Stimulated activated CD8-positive, alpha-beta memory T cell treated with anti-CD3 and anti-CD28 coated beads, Interleukin-4, amount 100 ng/mL, for 24 hours (primary cell): ENCODE measurements around the gene ZNF547.
"Not testable (repeated sequence)": the region's sequence is repeated elsewhere in the genome, so short reads cannot be mapped to it uniquely, and the experiment has no call there.

Experiments
- DNase-seq: peaks from one replicate; pipeline ENCODE4 v3.0.0-alpha.2; 2020; ENCODE audit warnings: low read depth

Gene ZNF547

GRCh38 chr19:57374647-57375046 is 11.3 kb downstream of the ZNF547 start:
- DNase-seq = not testable (repeated sequence)

DNA sequence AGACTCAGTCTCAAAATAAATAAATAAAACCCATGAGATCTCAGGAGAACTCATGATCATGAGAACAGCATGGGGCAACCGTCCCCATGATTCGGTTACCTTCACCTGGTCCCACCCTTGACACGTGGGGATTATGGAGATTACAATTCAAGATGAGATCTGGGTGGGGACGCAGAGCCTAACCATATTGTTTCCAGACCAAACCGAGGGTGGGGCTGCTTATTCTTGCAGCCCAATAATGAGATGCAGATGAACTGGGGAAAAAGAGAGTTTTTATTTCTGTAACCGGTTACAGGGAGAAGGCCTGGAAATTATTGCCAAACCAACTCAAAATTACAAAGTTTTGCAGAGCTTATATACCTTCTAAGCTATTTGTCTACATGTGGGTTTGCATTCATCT is 12.8 kb downstream of the ZNF547 start:
- DNase-seq = no peak

GRCh38 chr19:57377498-57378146 is 14.3 kb downstream of the ZNF547 start:
- no peak for DNase-seq

DNA sequence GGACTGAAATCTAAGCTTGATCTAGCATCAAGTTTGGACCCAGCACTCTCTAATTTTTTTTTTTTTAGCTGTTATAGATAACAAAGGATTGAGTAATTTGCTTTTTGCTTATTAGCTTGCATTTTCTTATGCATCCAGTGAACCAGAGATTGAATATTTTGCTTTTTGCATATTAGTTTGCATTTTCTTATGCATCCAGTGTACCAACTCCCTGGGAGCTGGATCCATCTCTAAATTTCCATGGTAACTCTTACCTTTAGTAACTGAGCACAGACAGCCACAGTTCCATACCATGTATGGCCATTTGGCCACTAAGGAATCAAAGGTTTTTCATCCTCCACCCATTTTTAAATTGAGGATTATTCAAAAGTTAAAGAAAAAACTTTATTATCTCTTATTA is 17.6 kb downstream of the ZNF547 start:
- DNase-seq = no peak

- DNase-seq = no peak
These were observed 19.6 kb downstream of the ZNF547 start for GRCh38 chr19:57382806-57383488.

DNA sequence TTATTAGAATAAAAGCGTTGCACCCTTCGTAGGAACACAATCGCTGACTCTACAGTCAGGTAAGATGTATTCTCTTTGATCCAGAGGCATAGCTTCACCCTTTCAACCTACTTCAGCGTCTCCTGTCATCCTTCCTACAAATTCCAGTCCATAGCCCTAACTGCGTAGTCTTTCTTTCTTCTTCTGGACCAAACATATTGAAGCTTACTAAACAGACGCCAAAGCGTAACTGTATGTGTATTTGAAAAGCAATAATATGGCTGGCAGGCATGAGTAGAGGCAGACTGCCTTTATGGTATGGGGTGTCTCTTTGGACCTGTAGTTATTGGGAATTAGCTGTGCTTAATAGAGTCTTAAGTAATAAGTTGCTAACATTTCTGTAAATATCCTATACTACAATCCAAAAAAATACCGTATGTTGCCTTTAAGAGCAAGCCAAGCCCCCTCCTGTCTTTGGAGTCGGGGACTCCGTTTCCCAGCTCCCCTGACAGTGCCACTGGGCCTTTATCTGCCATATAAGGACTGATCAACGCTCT is 25.9 kb downstream of the ZNF547 start:
- no peak for DNase-seq

DNA sequence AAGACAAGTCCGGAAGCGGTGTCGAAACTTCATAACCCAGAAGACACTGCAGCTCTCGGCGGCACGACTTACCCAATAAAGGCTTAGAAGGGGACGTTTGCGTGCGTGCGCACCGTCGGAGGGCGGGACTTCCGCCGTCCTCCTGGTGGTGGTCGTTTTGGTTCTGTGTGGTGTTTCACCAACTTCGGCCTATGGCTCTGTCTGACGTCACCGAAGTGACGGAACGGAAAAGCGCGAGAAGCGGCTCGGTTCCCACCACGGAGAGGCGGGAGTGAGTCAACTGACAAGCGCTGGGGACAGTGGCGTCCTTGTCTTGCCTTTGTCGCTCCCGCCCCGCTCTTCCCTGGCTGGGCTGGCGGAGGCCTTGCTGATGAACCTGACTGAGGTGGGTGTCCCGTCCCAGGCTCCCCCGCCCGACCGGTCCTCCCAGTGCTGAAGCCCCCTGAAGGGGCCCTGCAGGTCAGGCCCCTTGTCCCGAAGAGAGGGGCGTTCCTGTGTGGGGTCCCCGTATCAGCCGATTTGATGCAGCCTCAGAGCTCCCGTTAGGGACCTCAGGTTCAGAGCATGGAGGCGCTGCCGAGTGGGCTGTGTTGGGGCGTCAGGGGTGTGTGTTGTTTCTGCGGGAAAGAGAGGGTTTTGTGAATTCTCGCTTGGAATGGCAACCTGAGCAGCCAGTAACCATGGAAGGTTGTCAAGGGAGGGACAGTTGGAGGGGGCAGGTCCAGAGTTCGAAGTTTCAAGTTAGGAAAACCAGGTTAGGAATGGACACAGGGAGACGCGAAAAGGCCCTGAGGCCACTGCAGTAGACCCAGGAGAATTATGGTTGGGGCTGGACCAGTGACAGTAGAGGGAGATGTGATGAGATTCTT is 26.6 kb downstream of the ZNF547 start, which contains the start of gene ZNF548:
Gene ZNF548 (plus strand): TSS at position 125 of the 869 bp plus-strand sequence. CDS start 246 bp downstream, at position 371.
- DNase-seq = peak; percentile 99

DNA sequence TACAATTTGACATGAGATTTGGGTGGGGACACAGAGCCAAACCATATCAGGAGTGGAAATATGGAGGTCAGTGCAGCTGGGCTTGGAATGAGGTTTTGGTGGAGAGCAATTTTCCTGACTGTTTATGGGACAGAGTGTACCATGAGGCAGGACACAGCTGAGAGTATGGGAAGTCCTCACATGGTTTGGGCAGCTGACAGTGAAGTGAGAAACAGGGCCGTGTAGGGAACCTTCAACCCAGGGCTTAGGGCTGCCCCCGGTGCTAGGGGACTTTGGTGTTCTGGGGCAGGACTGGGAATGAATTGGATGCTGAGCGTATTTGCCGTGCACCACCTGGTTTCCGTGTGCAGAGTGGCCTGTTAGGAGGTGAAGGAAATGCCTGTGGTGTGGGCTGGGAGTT is 32.4 kb downstream of the ZNF547 start:
- DNase-seq = no peak

DNA sequence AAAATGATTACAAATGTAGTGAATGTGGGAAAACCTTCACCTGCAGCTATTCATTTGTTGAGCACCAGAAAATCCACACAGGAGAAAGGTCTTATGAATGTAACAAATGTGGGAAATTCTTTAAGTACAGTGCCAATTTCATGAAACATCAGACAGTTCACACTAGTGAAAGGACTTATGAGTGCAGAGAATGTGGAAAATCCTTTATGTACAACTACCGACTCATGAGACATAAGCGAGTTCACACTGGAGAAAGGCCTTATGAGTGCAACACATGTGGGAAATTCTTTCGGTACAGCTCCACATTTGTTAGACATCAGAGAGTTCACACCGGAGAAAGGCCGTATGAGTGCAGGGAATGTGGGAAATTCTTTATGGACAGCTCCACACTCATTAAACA is 35.5 kb downstream of the ZNF547 start:
- DNase-seq = no peak

- no peak for DNase-seq
These were observed 40.6 kb downstream of the ZNF547 start for GRCh38 chr19:57403737-57404563.

- DNase-seq = peak; percentile 49
These were observed 43.3 kb downstream of the ZNF547 start for GRCh38 chr19:57406516-57407123.

DNA sequence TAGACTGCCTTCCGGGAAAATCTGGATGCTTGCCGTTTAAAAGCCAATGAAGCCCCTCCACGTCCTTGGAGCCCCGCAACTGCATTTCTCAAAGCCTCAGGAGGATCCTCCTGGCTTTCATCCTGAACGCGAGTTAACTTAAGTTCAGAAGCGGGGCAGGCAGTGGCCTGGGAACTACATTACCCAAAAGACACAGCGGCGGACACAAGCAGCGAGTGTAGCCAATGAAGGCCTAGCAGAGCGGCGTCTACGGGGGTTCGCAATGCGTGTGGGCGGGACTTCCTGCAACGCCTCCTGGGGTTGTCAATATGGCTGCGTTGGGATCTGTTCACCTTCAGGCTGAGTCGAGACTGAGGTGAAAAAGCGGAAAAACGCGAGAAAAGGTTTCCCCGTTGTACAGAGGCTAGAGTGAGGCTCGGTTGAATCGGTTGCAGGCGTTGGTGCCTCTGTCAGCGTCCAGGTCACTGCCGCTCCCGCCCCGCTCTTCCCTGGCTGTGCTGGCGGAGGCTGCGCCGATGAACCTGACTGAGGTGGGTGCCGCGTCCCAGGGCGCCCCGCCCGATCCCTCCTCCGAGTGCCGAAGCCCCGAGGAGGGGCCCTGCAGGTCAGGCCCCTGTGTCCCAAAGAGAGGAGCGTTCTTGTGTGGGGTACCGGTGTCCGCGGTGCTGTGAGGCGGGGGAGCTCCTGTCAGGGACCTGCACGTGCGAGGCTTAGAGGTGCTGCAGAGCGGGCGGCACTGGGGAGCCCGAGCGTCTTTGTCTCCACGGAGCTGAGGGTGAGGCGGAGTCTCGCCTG is 47.7 kb downstream of the ZNF547 start, which contains the start of gene ZNF17:
Gene ZNF17 (plus strand): TSS at position 285 of the 795 bp plus-strand sequence. CDS start 2,455 bp downstream, outside the sequence.
- DNase-seq = peak; percentile 87

DNA sequence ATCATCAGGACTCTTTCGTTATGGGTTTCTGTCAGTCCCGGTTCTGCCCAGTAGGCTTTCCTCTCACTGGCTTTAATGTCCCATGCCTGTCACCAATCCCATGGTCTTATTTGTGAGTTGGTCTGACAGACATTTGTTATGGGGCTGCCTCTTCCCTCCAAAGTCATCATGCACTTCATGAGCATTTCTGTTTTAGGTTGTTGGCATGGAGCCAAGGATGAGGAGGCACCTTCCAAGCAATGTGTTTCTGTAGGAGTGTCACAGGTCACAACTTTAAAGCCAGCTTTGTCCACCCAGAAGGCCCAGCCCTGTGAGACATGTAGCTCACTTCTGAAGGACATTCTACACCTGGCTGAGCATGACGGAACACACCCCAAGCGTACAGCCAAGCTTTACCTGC is 56.1 kb downstream of the ZNF547 start:
- DNase-seq = no peak

DNA sequence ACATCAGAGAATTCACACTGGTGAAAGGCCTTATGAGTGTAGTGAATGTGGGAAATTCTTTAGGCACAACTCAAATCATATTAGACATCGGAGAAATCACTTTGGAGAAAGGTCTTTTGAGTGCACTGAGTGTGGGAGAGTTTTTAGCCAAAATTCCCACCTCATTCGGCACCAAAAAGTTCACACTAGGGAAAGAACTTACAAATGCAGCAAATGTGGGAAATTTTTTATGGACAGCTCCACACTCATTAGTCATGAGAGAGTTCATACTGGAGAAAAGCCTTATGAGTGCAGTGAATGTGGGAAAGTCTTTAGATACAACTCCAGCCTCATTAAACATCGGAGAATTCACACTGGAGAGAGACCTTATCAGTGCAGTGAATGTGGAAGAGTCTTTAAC is 57.7 kb downstream of the ZNF547 start:
- no peak for DNase-seq
